Mesothelial cell of epicardium (in vitro differentiated cells): Measurements from ENCODE around the gene FRMPD4. TPM values are rescaled to one million over a fixed set of nuclear protein-coding genes. Genes with fewer than 3 reads are reported as not detected.

Source experiments
- DNase-seq, 2 experiments: peaks; one replicate each; pipeline ENCODE4 v3.0.0; 2021; ENCODE audit warnings: low spot score in 2 of 2; ENCODE audit not compliant: unreplicated experiment in 2 of 2
- H3K27ac Mint-ChIP-seq: 2 replicates; pipeline ENCODE4 v1.8.0; 2021; ENCODE audit warnings: mixed read lengths
- H3K27me3 Mint-ChIP-seq: 2 replicates; pipeline ENCODE4 v1.8.0; 2021; ENCODE audit warnings: low read depth, mixed read lengths
- H3K36me3 Mint-ChIP-seq: 2 replicates; pipeline ENCODE4 v1.8.0; 2021; ENCODE audit warnings: mixed read lengths
- H3K4me1 Mint-ChIP-seq: 2 replicates; pipeline ENCODE4 v1.8.0; 2021; ENCODE audit warnings: mixed read lengths
- H3K4me3 Mint-ChIP-seq: 2 replicates; pipeline ENCODE4 v1.8.0; 2021; ENCODE audit warnings: mild to moderate bottlenecking, moderate library complexity, mixed read lengths
- H3K9me3 Mint-ChIP-seq: 2 replicates; pipeline ENCODE4 v1.8.0; 2021; ENCODE audit warnings: mixed read lengths
- total RNA-seq: library from RNA; stranded (reverse); gene quantifications from 3 replicates; pipeline ENCODE4 v1.2.1, GENCODE V29; 2021
- TF ChIP-seq, protein P1 (sequence below): fragments of 200-600 bp; sonication (generic); IDR thresholded peaks from one replicate; pipeline ENCODE4 v1.5.0; 2021; ENCODE audit warnings: antibody characterized with exemption; ENCODE audit not compliant: unreplicated experiment

FRMPD4 gene
- total RNA-seq, 1 donor from 2014 or later, result not detected

GRCh38 chrX:12128017-12128416 lies 10.3 kb upstream of the FRMPD4 start:
- Mint-ChIP-seq H3K27ac (no peak overlapping the region), H3K4me1 (no peaks in the 10 kb centered on the region), H3K4me3 (no peak overlapping the region), H3K27me3 (no peaks in the 10 kb centered on the region), H3K9me3 (peaks cover 53% of the 10 kb centered on the region), H3K36me3 (no peaks in the 10 kb centered on the region)
- no peak for DNase-seq
- TF ChIP-seq, protein P1, sequence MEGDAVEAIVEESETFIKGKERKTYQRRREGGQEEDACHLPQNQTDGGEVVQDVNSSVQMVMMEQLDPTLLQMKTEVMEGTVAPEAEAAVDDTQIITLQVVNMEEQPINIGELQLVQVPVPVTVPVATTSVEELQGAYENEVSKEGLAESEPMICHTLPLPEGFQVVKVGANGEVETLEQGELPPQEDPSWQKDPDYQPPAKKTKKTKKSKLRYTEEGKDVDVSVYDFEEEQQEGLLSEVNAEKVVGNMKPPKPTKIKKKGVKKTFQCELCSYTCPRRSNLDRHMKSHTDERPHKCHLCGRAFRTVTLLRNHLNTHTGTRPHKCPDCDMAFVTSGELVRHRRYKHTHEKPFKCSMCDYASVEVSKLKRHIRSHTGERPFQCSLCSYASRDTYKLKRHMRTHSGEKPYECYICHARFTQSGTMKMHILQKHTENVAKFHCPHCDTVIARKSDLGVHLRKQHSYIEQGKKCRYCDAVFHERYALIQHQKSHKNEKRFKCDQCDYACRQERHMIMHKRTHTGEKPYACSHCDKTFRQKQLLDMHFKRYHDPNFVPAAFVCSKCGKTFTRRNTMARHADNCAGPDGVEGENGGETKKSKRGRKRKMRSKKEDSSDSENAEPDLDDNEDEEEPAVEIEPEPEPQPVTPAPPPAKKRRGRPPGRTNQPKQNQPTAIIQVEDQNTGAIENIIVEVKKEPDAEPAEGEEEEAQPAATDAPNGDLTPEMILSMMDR, result no peak

DNA sequence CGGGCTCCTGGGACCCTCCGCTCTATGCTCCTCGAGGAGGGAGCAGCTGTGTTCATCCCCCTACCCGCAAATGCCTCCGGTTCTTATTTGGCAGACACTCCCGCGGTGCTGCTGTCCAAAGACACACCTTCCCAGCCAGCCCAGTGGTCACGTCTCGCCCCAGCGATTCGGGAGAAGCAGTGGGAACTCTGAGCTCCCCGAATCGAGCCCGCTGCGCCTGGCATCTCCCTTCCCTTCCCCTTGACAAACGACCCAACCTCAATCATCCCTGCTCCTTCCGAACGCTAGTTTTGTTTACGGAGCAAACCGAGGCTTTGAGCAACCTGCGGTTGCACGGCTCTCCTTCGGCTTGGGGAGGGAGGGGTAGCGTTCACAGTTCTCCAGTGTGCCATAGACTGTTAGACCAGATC lies 317 bp upstream of the FRMPD4 start:
- H3K36me3 Mint-ChIP-seq, result no peaks in the 10 kb centered on the region
- peaks cover 75% of the 10 kb centered on the region for H3K27me3 Mint-ChIP-seq
- peak overlapping the region; percentile 65 for H3K4me3 Mint-ChIP-seq
- peaks cover 7% of the 10 kb centered on the region for H3K4me1 Mint-ChIP-seq
- no peak overlapping the region for H3K27ac Mint-ChIP-seq
- peak in 1 of 2 experiments; percentile 39 for DNase-seq
- peaks cover 3% of the 10 kb centered on the region for H3K9me3 Mint-ChIP-seq
- TF ChIP-seq, protein P1, result no peak

DNA sequence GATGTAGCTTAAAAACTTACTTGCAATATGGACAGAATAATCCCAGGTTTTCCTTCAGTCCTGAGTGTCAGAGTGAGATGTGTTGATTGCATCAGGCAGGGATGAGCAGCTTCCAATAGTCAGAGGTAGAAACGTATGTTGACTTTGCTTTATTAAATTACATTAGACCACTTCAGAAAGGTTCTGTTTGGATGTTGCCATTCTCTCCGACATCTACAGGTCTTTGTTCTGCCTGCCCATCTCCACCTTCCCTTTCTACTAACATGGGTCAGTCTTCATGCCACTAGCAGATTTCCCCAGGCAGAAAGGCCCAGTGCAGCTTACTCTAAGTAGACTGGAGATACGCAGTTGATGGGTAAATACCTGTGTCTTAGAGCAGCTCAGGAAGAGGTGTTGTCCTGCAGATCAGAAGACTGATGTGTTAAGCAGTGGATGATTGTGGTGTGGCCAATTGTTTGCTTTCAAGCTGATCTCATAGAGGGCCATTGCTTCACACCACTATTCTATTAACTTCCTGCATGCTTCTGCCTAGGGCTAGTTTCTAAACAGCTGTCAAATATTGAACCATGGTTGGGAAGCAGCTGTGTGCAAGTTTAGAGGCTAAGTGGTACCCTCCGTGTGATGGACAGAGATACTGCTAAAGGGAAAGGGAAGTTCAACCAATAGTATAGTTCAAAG lies 1.8 kb downstream of the FRMPD4 start:
- TF ChIP-seq, protein P1, result no peak
- peaks cover 73% of the 10 kb centered on the region for H3K27me3 Mint-ChIP-seq
- DNase-seq, result no peak
- H3K4me3 Mint-ChIP-seq, result no peak overlapping the region
- H3K9me3 Mint-ChIP-seq, result peaks cover 3% of the 10 kb centered on the region
- no peaks in the 10 kb centered on the region for H3K36me3 Mint-ChIP-seq
- peaks cover 7% of the 10 kb centered on the region for H3K4me1 Mint-ChIP-seq
- H3K27ac Mint-ChIP-seq, result no peak overlapping the region

DNA sequence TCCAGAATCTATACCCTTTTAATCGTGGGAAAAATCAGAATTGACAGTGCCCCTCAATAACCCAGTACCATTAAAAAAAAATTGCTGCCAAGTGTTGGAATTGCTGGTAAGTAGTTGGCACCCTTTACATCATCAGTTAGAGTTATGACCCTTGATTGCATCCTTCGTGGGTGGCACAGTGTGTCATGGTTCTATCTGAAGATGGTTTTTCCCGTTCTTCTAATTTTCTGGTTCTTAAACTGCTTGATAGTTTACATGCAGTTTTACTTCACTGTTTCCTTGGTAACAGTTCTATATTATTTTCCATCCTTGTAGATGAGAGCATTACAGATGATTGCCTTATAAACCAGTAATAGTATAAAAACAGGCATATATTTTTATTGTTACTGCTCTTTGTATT lies 3.2 kb downstream of the FRMPD4 start:
- no peak overlapping the region for H3K27ac Mint-ChIP-seq
- peaks cover 7% of the 10 kb centered on the region for H3K4me1 Mint-ChIP-seq
- peaks cover 7% of the 10 kb centered on the region for H3K9me3 Mint-ChIP-seq
- peaks cover 61% of the 10 kb centered on the region for H3K27me3 Mint-ChIP-seq
- DNase-seq, result no peak
- H3K4me3 Mint-ChIP-seq, result no peak overlapping the region
- TF ChIP-seq, protein P1, result no peak
- H3K36me3 Mint-ChIP-seq, result no peaks in the 10 kb centered on the region

GRCh38 chrX:12142661-12143060 lies 4.4 kb downstream of the FRMPD4 start:
- Mint-ChIP-seq H3K4me1 (peaks cover 5% of the 10 kb centered on the region), H3K4me3 (no peak overlapping the region), H3K9me3 (peaks cover 13% of the 10 kb centered on the region), H3K36me3 (no peaks in the 10 kb centered on the region), H3K27me3 (peaks cover 57% of the 10 kb centered on the region), H3K27ac (no peak overlapping the region)
- TF ChIP-seq, protein P1, result no peak
- DNase-seq, result no peak
